Adrenal gland (tissue), 12 donors: ENCODE results near the gene NAV2. TPM values are rescaled to one million over a fixed set of nuclear protein-coding genes. Genes with fewer than 3 reads are reported as not detected.

Experiments
- DNase-seq, 7 donors: peaks; one replicate each; pipeline ENCODE4 v3.0.0-alpha.2; 2019 to 2020
- H3K27ac ChIP-seq, 5 donors: fragments of 200-600 bp; sonication (generic) in 4 of 5; 1 replicate in 3 of 5; 2 replicates in 2 of 5; pipeline versions ENCODE4 v1.5.1 to v1.8.0; 2016 to 2020; ENCODE audit warnings: mild to moderate bottlenecking in 1 of 5
- H3K27me3 ChIP-seq: fragments of 200-600 bp; 2 replicates; pipeline ENCODE4 v1.8.0; 2021
- H3K36me3 ChIP-seq, 2 donors: fragments of 200-600 bp; replicated peaks in 1 of 2; 1 replicate in 1 of 2; 2 replicates in 1 of 2; pipeline versions ENCODE4 v1.5.1 to v1.8.0; 2018 to 2022
- H3K4me1 ChIP-seq, 2 donors: fragments of 200-600 bp; replicated peaks in 1 of 2; 1 replicate in 1 of 2; 2 replicates in 1 of 2; pipeline versions ENCODE4 v1.5.1 to v1.8.0; 2018 to 2021
- H3K4me3 ChIP-seq, 4 donors: fragments of 200-600 bp; sonication (generic) in 3 of 4; one replicate each; pipeline ENCODE4 v1.5.1; 2016 to 2018
- H3K9me3 ChIP-seq, 3 donors: fragments of 200-600 bp; sonication (generic) in 1 of 3; replicated peaks in 1 of 3; 1 replicate in 2 of 3; 2 replicates in 1 of 3; pipeline versions ENCODE4 v1.5.1 to v1.8.0; 2016 to 2021
- CTCF ChIP-seq, 6 experiments: fragments of 450-650 bp in 4 of 6; fragments of 200-600 bp in 2 of 6; sonication (generic) in 1 of 6; IDR thresholded peaks; 1 replicate in 5 of 6; 2 replicates in 1 of 6; pipeline versions ENCODE4 v1.5.1 to v1.8.0; 2016 to 2021; ENCODE audit warnings: antibody characterized with exemption in 6 of 6, mild to moderate bottlenecking in 2 of 6, moderate library complexity in 1 of 6
- POLR2A ChIP-seq, 2 donors: fragments of 450-650 bp; IDR thresholded peaks; one replicate each; pipeline ENCODE4 v1.6.1; 2017; ENCODE audit warnings: antibody characterized with exemption in 2 of 2, mild to moderate bottlenecking in 2 of 2, moderate library complexity in 1 of 2
- WGBS, 4 donors: extraction: QIAGEN DNeasy Blood & Tissue Kit in 2 of 4; methylation state at CpG; one replicate each; pipeline versions ENCODE4 v1.1.5 to v1.1.7; 2013 to 2017; 5-methylcytosine and 5-hydroxymethylcytosine counted together
- intact Hi-C, 2 donors: fragments of 100-400 bp; cut with DNase I; formaldehyde crosslinking; loops; one replicate each; pipeline versions ENCODE4 v1.14.1 to v1.15.0; 2022 to 2023
- polyA plus RNA-seq, 3 donors: library from polyadenylated mRNA; stranded (reverse); fragments of 200-250 nt in 2 of 3; fragments of 350-450 nt in 1 of 3; fragmentation: Illumina TruSeq in 1 of 3; extraction: RNeasy Lipid Tissue Mini Kit (QIAGEN cat#74804) in 1 of 3; gene quantifications; one replicate each; pipeline ENCODE4 v1.2.3, GENCODE V29; 2013 to 2014
- total RNA-seq, 9 donors: library from RNA; depleted of rRNA in 4 of 9; stranded (reverse); fragments of >200 nt in 4 of 9; fragments of 120-200 nt in 1 of 9; fragmentation: NEBNext Ultra II Directional in 1 of 9; extraction: Animal tissue kit (Norgen Biotek cat#: 25700) in 1 of 9; gene quantifications; one replicate each; pipeline versions ENCODE4 v1.1.0 to v1.2.4, GENCODE V29; 2013 to 2023
- donor health status: healthy with polysubstance abuse.
- donor health status: Bipolar disorder and iron deficiency.
- donor health status: DM: yes; HTN: yes; CAD: no.
- donor health status: DM: no; HTN: no; CAD: no.
- donor health status: DM: no; HTN: no; CAD: no.
- donor health status: DM: yes; HTN: yes; CAD: no.

Gene NAV2
- total and polyA plus RNA-seq, 12 donors = 1.6 to 9.2 (median 5.5) TPM

- H3K27ac ChIP-seq = no peak overlapping the region
- H3K4me1 ChIP-seq = no peaks in the 10 kb centered on the region
- intact Hi-C loops = no loop called here
- no peak for DNase-seq
- no peak overlapping the region for H3K4me3 ChIP-seq
- H3K9me3 ChIP-seq = no peaks in the 10 kb centered on the region
- H3K27me3 ChIP-seq = no peaks in the 10 kb centered on the region
- WGBS, 4 donors = 54 to 68% (median 62%) methylated on average over 2 of the region's 2 CpGs
- H3K36me3 ChIP-seq = no peaks in the 10 kb centered on the region
- TF ChIP-seq POLR2A (IDR thresholded peaks at IDR 0.05) = no peak
- no peak for TF ChIP-seq CTCF (IDR thresholded peaks at IDR 0.05)
Observed at GRCh38 chr11:19770277-19770676, 57.6 kb downstream of the NAV2 start.

- TF ChIP-seq POLR2A (IDR thresholded peaks at IDR 0.05) = no peak
- TF ChIP-seq CTCF (IDR thresholded peaks at IDR 0.05) = no peak
- intact Hi-C loops = no loop called here
Observed at GRCh38 chr11:19771463-19771862, 58.8 kb downstream of the NAV2 start.

GRCh38 chr11:19772480-19772879 is 59.8 kb downstream of the NAV2 start:
- no peaks in the 10 kb centered on the region for H3K9me3 ChIP-seq
- H3K36me3 ChIP-seq = no peaks in the 10 kb centered on the region
- WGBS, 4 donors = 82 to 85% (median 83%) methylated on average over 4 of the region's 4 CpGs
- intact Hi-C loops = no loop called here
- no peak for DNase-seq
- no peak overlapping the region for H3K4me3 ChIP-seq
- H3K27me3 ChIP-seq = no peaks in the 10 kb centered on the region
- TF ChIP-seq CTCF (IDR thresholded peaks at IDR 0.05) (no peak), POLR2A (IDR thresholded peaks at IDR 0.05) (no peak)
- H3K4me1 ChIP-seq = peaks cover 0 to 4% of the 10 kb centered on the region in 2 donors
- H3K27ac ChIP-seq = no peak overlapping the region

More at GRCh38 chr11:19771463-19771862, 58.8 kb downstream of the NAV2 start:
- Histone ChIP-seq H3K27me3 (no peaks in the 10 kb centered on the region), H3K36me3 (no peaks in the 10 kb centered on the region), H3K4me1 (no peaks in the 10 kb centered on the region), H3K4me3 (no peak overlapping the region), H3K9me3 (no peaks in the 10 kb centered on the region), H3K27ac (no peak overlapping the region)
- DNase-seq = no peak
- WGBS, 4 donors = 73 to 88% (median 83%) methylated on average over 4 of the region's 4 CpGs

- intact Hi-C loops = no loop called here
- no peak overlapping the region for H3K27ac ChIP-seq
- peaks cover 0 to 5% of the 10 kb centered on the region in 2 donors for H3K4me1 ChIP-seq
- TF ChIP-seq POLR2A (IDR thresholded peaks at IDR 0.05) (no peak), CTCF (IDR thresholded peaks at IDR 0.05) (no peak)
- no peak overlapping the region for H3K4me3 ChIP-seq
- no peak for DNase-seq
- H3K9me3 ChIP-seq = no peaks in the 10 kb centered on the region
- no peaks in the 10 kb centered on the region for H3K36me3 ChIP-seq
- WGBS, 4 donors = 92 to 100% (median 97%) methylated on average over 3 of the region's 3 CpGs
- H3K27me3 ChIP-seq = no peaks in the 10 kb centered on the region
Observed at GRCh38 chr11:19774329-19774728, 61.7 kb downstream of the NAV2 start.
